ENCODE data around the gene CLCN4.

The CLCN4 gene

DNA sequence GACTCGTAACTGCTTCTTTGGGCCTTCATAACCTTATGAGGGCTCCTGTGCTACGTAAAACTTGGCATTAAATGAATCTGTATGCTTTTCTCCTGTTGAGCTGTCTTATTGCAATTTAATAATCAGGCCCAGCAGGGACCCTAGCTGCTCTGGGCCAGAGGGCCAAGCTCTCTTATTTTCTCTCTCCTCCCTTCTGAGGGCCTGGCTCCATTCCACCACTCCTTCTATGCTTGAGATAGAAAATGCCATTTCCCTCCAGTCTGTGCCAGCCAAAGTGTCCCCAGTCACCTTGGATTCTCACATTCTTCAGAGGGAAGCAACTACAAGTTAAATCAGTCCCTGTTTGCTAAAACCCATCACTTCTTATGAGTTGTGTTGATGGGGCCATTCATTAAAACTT lies 90.1 kb downstream of the CLCN4 start:
- Histone ChIP-seq H3K9me3 (ENCODE audit: low read length) (no peaks in the 10 kb centered on the region), H3K27me3 (ENCODE audit: insufficient read depth, low read length) (peaks cover 6% of the 10 kb centered on the region), H3K4me1 (ENCODE audit: insufficient read depth, low read length) (no peaks in the 10 kb centered on the region), H2AFZ (ENCODE audit: low read depth, low read length) (no peak overlapping the region), H3K4me3 (ENCODE audit: low read length) (no peak overlapping the region), H3K36me3 (ENCODE audit: insufficient read depth, low read length) (no peaks in the 10 kb centered on the region)

- H3K4me1 ChIP-seq (ENCODE audit: insufficient read depth, low read length), result no peaks in the 10 kb centered on the region
- no peaks in the 10 kb centered on the region for H3K27me3 ChIP-seq (ENCODE audit: insufficient read depth, low read length)
- no peak overlapping the region for H3K4me3 ChIP-seq (ENCODE audit: low read length)
- H3K36me3 ChIP-seq (ENCODE audit: insufficient read depth, low read length), result no peaks in the 10 kb centered on the region
- H2AFZ ChIP-seq (ENCODE audit: low read depth, low read length), result no peak overlapping the region
- H3K9me3 ChIP-seq (ENCODE audit: low read length), result no peaks in the 10 kb centered on the region
Observed at GRCh38 chrX:10254739-10255138, 98.0 kb downstream of the CLCN4 start.

- Histone ChIP-seq H3K9me3 (ENCODE audit: low read length) (no peaks in the 10 kb centered on the region), H3K36me3 (ENCODE audit: insufficient read depth, low read length) (no peaks in the 10 kb centered on the region), H3K27me3 (ENCODE audit: insufficient read depth, low read length) (no peaks in the 10 kb centered on the region), H3K4me3 (ENCODE audit: low read length) (no peak overlapping the region), H3K4me1 (ENCODE audit: insufficient read depth, low read length) (no peaks in the 10 kb centered on the region), H2AFZ (ENCODE audit: low read depth, low read length) (no peak overlapping the region)
Observed at GRCh38 chrX:10259716-10260115, 102.9 kb downstream of the CLCN4 start.

DNA sequence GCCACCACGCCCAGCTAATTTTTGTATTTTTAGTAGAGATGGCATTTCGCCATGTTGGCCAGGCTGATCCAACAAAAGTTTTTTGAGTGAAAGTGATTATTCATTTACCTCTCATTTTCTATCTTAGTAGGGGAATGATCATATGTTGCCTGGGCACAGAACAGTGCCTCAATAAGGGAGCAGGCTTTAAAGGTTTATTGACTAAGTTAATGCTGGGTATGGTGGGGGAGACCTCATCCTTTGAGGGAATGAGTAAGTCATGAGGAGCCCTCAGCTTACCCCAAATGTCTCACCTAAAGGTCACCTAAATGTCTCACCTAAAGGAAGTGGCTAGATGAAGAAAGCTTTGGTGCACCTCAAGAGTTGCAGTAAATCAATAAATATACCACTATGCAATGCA lies 109.0 kb downstream of the CLCN4 start:
- Histone ChIP-seq H3K36me3 (ENCODE audit: insufficient read depth, low read length) (no peaks in the 10 kb centered on the region), H3K9me3 (ENCODE audit: low read length) (no peaks in the 10 kb centered on the region), H3K27me3 (ENCODE audit: insufficient read depth, low read length) (no peaks in the 10 kb centered on the region), H2AFZ (ENCODE audit: low read depth, low read length) (no peak overlapping the region), H3K4me1 (ENCODE audit: insufficient read depth, low read length) (no peaks in the 10 kb centered on the region), H3K4me3 (ENCODE audit: low read length) (no peak overlapping the region)

DNA sequence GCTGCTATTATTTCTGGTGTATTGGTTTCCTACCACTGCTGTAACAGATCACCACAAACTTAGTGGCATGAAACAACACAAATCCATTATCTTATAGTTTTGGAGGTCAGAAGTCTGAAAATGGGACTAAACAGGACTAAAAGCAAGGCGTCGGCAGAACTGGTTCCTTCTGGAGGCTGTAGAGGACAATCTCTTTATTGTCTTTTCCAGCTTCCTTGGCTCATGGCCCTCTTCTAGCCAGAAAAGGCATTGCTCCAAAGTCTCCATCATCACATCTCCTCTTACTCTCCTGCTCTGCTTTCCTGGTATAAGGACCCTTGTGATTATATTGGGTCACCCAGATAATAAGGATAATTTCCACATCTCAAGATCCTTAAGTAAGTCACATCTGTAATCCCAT lies 121.9 kb downstream of the CLCN4 start:
- Histone ChIP-seq H2AFZ (ENCODE audit: low read depth, low read length) (no peak overlapping the region), H3K27me3 (ENCODE audit: insufficient read depth, low read length) (peaks cover 13% of the 10 kb centered on the region), H3K9me3 (ENCODE audit: low read length) (no peaks in the 10 kb centered on the region), H3K36me3 (ENCODE audit: insufficient read depth, low read length) (no peaks in the 10 kb centered on the region), H3K4me3 (ENCODE audit: low read length) (no peak overlapping the region), H3K4me1 (ENCODE audit: insufficient read depth, low read length) (no peaks in the 10 kb centered on the region)

DNA sequence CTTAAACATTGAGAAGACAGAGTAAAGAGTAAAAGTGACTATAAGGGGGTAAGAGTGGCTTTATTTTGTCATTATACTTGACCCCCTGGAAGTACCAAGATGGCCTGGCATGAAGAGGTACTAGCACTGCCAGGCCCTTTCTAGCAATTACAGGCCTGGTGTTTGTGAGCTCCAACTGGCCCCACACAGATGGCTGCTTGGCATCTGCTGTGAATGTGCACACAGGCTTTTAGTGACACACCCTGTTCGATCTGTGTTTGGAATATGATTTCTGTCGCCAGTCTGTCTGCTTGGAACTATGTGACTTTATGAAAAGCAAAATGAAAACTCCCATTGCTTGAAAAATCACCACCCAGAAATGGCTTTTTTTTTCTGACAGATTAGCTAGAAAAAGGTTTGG lies 123.3 kb downstream of the CLCN4 start:
- Histone ChIP-seq H3K36me3 (ENCODE audit: insufficient read depth, low read length) (no peaks in the 10 kb centered on the region), H3K9me3 (ENCODE audit: low read length) (no peaks in the 10 kb centered on the region), H3K27me3 (ENCODE audit: insufficient read depth, low read length) (peaks cover 14% of the 10 kb centered on the region), H3K4me1 (ENCODE audit: insufficient read depth, low read length) (no peaks in the 10 kb centered on the region), H3K4me3 (ENCODE audit: low read length) (no peak overlapping the region), H2AFZ (ENCODE audit: low read depth, low read length) (no peak overlapping the region)

DNA sequence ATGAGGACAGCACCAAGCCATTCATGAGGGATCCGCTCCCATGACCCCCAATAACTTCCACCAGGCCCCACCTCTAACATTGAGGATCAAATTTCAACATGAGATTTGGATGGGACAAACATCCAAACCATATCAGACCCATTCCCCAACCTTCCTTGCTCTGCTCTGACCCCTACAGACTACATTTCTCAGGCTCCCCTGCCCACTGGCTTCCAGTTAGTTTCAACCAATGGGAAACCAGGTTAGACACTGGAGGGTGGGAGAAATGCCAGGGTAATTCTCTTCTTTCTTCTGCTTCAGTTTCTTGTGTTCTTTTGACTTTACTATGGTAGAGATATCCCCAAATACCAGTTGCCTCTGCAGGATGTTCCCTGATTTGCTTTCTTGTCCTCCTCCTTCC lies 125.7 kb downstream of the CLCN4 start:
- Histone ChIP-seq H3K4me3 (ENCODE audit: low read length) (no peak overlapping the region), H2AFZ (ENCODE audit: low read depth, low read length) (no peak overlapping the region), H3K9me3 (ENCODE audit: low read length) (no peaks in the 10 kb centered on the region), H3K27me3 (ENCODE audit: insufficient read depth, low read length) (peaks cover 14% of the 10 kb centered on the region), H3K36me3 (ENCODE audit: insufficient read depth, low read length) (no peaks in the 10 kb centered on the region), H3K4me1 (ENCODE audit: insufficient read depth, low read length) (no peaks in the 10 kb centered on the region)

GRCh38 chrX:10286195-10286594 lies 129.4 kb downstream of the CLCN4 start:
- Histone ChIP-seq H3K27me3 (ENCODE audit: insufficient read depth, low read length) (peaks cover 9% of the 10 kb centered on the region), H3K4me1 (ENCODE audit: insufficient read depth, low read length) (no peaks in the 10 kb centered on the region), H3K4me3 (ENCODE audit: low read length) (no peak overlapping the region)

More at GRCh38 chrX:10286195-10286594, 129.4 kb downstream of the CLCN4 start:
- H3K9me3 ChIP-seq (ENCODE audit: low read length), result no peaks in the 10 kb centered on the region
- H3K36me3 ChIP-seq (ENCODE audit: insufficient read depth, low read length), result no peaks in the 10 kb centered on the region
- H2AFZ ChIP-seq (ENCODE audit: low read depth, low read length), result no peak overlapping the region
